NK-92 (cell line): ENCODE measurements around the gene DSTN.

ENCODE experiments used
- DNase-seq: peaks from one replicate; lab custom pipeline; 2025; ENCODE audit not compliant: unreplicated experiment; lab: John Stamatoyannopoulos, UW

The DSTN gene

DNA sequence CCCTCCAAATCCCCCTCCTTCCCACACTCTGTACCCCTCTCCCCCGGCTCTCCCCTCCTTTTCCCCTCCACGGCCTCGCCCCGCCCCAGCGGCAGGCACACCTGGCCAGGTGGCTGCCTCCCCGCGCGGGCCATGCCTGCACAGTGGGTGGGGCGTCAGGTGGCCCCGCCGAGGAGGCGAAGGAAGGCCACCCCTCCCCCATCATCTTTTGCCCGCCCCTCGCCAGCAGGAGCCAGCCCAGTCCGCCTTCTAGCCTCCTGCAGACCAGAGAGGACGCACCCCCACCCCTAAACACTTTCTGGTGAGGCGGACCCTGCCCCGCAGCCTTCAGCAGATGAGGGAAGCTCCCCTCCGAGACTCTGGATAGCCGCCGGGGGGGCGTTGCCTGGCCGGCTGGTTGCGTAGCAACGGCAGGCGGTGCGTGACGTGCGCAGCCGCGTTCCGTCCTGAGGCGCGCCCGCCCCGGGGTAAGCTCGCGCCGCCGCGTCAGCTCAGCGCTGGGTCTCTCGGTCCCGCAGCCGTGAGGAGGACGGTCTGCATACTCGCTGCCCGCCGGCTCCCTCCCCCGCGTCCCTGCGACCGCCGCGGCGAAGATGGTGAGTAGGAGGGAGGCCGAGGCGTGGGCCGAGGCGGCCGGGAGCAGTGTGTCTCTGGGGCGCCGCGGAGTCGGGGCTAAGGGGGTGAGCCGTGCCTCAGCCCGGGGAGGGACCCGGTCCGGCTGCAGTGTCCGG, at the start of gene DSTN:
TSS of gene DSTN (plus strand) at position 460 of the 731 bp plus-strand sequence. CDS start at position 594, 134 bp downstream.
- DNase-seq: peak; percentile 6

DNA sequence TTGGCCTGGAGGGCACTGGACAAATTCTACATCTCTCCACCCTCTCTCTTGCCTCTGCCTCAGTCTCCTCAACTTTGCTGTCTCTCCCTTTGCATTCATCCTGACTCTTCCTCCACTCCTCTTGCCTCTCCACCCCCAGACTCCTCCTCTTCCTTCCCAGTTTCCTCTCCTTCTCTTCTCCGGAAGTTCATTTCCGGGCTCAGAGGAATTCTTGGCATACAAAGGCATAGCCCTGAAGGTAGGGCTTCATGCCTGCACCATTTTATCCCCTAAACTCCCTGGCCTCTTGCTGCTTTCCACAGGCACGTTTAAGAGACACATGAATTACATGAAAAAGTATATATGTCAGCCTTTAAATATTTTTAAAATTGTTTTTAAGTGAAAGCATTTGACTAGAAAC, 49.3 kb upstream of the DSTN start:
- no peak for DNase-seq

DNA sequence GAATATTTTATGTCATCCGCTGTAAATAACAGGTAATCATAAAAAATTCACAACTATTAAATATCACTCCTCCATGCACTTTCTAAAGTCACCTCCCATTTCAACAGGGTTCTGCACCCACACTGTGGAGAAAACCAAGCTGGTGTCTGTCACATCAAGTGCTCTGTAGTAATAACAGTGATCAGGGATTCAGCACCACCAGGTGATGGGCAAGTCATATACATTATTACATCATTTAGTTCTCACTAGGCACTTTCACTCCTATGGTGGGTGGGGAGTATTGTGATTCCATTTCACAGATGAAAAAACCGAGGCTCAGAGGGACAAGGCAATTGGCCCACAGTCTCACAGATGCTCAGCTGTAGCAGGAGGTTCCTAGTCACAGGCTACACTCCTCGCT, 47.3 kb upstream of the DSTN start:
- no peak for DNase-seq

DNA sequence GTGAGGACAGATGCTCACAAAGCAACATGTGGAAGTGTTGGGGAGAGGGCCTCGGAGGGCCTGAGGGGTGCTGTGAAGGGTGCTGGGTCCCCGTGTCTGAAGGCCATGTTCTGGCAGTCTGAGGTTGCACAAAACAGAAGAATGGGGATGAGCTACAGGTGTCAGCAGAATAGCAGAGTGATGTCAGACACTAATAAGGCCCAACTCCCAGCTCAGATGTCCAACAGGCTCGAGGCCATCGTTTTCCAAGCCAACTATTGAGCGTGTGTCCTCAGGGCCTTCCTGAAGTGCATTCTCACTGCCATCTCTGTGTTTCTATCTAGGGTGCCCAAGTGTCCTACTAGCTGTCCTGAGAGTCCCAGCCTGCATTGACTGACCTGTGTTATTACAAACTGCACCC, 46.5 kb upstream of the DSTN start:
- no peak for DNase-seq

DNA sequence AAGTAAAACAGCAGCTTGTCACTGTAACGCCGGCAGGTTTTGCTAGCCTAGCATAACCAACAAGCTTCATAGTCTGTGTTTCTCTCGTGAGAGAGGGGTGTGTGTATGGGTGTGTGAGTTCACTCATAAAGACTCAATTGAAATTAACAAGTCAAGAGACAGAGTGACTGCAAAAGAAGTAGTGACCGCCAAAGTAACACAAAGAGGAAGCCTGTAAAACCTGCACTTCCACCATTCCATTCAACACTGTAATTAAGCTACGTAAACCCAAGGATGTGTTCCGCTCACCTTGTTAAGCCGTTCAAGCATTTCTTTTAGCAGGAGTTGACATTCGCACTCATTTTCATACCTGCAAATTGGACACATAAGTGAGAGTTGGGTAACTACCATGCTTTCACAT, 45.3 kb upstream of the DSTN start:
- no peak for DNase-seq

DNA sequence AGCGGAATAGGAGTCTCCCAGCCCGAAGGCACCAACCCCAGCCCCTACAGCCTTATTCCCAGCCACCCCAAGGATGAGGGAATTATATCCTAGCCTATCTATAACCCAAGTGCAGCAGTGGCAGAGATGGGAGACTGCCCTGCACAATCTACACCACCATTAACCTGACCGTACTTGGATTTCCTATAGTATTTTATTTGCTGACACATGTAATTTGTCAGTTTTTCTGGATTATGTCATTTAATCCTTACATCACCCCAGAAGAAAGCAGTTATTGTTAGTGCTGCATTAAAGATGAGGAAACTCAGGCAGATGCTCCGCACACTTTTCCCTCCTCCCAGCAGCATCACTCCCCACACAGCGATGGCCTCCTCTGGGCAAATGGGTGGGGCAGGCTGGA, 44.7 kb upstream of the DSTN start:
- DNase-seq: no peak

DNA sequence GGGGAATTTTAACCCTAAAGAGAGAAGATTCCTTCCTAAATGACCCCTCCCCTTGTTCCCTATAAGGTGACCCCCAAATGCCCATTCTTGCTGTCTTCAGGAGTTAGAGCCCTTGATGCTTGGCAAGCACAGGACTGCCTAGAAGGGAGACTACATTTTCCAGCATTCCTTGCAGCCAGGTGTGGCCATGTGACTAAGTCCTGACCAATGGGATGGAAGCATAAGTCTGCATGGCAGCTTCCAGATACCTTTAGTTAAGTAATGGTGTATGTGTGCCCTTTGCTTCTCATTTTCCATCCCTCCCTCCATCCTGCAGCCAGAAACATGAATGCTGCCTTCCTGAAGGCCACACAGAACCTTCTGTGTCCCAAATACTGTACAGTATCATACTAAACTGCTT, 44.2 kb upstream of the DSTN start:
- DNase-seq: no peak

DNA sequence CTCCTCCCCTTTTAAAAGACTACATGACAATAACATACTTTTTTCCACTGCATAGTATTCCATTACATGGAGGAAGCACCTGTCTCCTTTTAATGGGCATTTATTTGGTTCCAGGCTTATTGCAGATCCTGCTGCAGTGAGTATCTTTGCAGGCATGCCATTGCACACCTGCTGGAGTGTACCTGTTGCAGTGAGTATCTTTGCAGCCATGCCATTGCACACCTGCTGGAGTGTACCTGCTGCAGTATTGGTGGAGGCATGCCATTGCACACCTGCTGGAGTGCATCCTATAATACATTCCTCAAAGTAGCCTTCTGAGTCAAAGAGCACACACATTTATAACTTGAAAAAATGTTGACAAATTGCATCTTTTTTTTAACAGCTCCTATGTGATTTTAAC, 40.3 kb upstream of the DSTN start:
- no peak for DNase-seq

DNA sequence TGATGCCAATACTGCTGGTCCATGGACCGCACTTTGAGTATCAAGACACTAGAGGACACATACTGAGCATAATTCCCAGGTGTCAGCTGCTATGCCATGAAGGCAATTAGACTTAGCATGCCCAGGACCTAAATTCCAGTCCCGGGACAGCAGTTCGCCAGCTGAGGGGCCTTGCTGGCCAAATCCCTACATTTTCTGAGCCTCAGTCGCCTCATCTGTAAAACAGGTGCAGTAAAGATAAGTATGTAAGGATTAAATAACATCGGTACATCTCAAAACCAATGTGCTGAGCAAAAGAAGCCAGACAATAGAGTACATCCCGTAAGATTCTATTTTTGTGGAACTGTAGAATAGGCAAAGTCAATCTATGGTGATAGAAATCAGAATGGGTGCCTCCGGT, 39.7 kb upstream of the DSTN start:
- no peak for DNase-seq

DNA sequence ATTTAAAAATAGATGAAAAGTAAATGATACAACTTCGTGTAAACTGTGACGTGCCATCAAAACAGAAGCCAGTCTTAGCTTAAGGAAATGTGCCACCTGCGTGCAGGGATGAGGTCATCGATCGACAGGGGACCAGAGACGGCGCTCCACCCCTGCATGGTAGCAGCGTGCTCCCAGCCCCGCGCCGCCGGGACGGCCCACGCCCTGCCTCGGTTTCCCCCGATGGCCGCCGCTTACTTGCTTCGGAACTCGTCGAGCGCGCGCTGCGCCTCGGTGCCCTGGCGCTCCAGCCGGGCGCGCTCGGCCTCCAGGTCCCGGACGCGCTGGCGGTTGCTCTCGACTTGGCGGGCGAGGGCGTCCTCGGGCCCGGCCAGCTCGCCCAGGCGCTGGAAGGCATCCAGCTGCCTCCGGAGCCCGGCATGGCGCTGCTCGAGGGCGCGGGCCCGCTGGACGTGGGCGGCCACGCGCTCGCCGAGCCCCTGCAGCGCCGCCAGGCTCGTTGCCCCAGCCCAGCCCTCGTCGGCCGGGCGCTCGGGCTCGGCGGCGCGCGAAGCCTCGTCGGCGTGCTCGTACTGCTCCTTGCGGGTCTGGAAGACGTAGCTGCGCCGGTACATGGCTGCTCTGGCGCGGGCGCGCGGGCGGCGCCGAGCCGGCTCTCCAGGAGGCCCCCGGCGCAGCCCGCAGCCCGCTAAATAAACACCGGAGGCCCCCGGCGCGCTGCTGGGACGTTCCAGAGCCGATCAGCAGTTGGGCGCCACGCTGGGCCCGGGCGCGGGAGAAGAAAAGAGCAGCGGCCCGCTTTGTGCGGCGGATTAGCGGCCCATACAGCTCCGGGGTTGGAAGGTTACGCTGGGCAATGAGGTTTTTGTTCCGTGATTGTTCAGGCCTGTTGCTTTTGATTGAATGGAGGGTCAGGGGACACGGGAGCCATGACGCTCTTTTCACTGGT, 38.9 kb upstream of the DSTN start, which contains the start of gene BFSP1:
TSS of gene BFSP1 (minus strand) at position 664 of the 949 bp plus-strand sequence. CDS start at position 614, 50 bp downstream.
- no peak for DNase-seq

DNA sequence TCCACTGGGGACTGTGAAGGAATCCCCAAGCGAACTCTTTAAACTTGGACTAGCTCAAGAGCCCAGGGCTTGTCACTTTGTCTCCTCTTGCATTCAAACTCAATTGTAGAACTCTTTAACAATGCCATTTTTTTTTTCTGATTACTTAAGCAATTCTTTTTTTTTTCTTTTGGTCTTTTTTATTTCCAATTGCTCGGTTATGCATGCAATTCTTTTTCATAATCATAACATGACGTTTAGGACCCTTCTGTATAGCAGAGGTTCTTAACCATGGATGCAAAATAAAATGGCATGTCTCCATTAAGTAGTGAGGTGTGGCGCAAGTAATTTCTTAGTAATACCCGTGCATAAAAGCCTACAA, 38.2 kb upstream of the DSTN start:
- DNase-seq: no peak

DNA sequence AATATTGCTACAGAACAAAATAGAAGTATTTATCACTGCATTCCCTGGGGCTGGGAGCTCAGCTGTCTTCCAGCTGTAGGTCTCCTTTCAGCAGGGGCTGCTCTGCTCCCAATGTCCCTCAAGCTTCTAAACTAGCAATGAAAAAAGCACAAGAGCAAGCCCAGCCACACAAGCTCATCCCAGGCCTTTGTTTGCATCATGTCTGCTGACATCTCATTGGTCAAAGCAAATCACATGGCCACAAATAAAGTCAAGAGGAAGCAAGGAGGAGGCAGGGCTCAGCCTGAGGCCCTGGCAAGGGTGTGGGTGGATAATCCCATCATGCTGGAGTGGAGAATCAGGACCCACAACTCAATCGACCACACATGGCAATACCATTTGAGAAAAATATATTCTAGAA, 36.5 kb upstream of the DSTN start:
- no peak for DNase-seq

DNA sequence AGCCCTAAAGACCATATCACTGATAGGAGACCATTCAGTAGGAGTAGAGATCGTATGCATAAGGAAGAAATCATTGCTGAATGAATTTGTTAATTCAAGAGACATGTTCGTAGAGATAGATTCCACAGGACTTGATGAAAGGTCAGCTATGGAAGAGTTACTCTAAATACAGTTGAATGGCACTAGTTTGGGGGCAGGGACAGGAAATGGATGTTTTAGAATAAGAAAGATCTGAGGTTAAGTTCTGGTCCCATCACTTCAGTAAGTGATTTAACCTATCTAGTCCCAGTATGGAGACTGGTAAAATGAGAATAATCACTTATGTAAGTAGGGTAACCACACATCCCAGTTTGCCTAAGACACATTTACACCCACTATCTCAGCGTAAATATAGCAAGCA, 35.8 kb upstream of the DSTN start:
- DNase-seq: no peak

DNA sequence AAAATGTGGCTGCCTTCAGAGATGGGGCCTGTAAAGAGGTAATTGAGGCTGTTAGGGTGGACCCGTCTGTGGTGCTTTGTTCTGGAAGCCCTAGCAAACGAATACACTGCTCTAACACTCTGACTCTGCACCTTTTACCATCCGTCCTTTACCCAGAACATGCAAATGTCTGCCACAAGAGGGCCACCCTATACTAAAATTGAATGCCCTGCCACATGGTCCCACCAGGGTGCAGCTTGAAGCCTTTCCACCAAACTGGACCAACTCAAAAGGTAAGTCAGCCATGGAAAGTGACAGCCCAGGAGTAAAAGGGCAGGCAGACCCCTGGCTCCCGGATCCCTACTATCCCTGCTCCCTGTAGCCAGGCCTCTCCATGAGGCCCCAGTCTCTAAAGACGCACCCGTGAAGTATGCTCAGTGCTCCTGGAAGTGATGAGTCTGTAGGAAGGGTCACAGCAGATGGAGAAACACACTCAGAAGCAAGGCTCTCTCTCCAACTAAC, 32.9 kb upstream of the DSTN start:
- DNase-seq: no peak

DNA sequence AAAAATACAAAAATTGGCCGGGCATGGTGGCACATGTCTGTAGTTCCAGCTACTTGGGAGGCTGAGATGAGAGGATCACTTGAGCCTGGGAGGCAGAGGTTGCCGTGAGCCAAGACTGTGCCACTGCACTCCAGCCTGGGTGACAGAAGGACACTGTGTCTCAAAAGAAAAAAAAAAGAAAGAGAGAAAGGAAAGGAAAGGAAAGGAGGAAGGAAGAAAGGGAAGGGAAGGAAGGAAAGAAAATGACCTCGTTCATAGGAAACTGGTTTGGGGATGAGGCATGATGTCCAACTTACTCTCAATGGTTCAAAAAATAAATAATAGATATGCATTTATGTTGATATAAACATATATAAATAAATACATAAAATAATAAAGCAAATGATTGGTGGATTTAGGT, 31.9 kb upstream of the DSTN start:
- DNase-seq: no peak

DNA sequence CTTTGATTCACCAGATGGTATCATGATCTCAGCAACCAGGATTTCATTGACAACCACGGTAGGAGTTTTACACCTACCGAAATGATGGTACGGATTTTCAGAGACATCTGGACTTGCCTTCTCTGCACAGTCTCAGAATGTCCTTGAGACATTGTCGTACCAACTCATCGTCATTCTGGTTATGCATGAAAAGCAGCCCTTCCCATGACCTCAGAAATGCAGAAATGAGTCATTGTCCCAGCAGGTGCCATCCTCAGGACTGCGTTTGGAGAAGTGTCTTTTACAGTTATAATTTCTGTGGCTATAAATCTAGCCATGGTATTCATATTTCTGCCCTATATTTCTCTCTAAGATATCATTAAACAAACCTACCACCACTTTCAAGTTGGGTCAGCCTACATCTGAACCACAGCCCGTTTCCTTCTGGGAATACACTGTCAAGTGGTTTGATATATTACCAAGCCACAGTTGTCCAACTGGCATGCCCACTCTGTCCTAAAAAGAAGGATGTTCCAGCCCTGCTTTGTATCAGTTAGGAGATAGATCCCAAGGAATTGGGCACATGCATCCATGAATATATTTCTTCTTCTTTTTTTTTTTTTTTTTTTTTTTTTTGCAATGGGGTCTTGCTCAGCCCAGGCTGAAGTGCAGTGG, 31.2 kb upstream of the DSTN start:
- no peak for DNase-seq

DNA sequence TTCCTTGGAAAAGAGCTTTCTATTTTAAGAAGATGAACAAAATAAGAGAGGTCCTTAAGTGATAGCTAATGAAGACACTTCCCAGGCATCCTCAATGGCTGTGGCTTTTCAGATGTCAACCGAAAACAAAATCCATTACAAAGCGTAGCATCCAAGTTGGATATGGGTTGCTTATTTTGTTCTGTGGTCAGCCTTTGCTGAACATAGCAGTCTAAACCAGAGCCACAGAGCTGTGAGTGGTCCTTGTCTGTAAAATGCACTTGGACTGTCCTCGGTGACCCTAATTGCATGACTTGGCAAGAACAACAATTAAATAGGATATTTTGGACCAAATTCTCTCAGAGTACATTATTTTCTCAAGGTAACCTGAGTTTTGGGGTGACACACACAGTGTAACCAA, 28.3 kb upstream of the DSTN start:
- no peak for DNase-seq

DNA sequence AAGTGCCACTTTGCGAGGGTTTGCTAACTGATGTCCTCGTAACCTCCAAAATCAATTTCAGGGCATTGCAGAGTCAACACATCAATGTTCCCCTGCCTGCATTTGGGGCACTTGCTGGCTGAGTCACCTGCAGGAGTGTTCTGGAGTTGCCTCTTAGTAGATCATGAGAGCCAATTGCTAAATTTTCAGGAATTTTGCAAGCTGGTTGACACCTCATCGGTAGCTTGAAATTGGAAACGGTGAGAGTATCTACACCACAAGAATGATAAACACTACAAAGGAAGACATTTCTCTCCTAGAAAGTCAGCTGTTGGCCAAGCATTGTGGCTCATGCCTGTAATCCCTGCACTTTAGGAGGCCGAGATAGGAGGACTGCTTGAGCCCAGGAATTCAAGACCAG, 27.9 kb upstream of the DSTN start:
- no peak for DNase-seq

DNA sequence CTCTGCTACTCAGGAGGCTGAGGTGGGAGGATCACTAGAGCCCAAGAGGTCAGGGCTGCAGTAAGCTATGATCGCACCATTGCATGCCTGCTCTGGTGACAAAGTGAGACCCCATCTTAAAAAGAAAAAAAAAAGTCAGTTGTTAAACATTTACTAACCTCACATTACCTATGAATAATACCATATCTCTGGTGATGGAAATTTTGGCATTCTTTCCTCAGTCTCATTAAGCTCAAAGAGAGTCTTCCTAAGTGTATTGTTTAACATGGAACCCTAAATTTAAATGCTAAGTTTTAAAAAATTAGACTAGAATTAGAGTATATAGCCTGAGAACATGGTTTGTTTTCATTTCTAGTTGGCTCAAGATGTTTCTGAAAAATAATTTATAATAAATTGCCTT, 27.4 kb upstream of the DSTN start:
- no peak for DNase-seq

DNA sequence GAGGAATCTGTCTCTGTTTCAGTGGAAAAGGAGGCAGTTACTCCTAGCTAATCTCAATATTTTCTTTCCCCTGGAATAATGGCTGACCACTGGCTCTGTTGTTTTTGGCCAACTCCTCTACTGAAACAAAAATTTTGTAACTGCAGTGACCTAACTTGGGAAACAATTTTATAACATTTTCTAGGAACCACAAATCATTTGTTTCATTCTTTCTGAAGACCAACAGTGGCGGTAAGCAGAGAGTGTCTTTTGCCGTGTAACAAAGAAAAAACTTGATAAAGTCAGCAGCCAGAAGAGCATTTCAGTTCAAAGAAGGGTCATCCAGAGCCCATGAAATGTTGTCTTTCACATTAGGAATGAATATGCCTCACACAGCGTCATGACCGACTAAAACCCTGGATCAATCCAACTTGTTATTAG, 26.9 kb upstream of the DSTN start:
- DNase-seq: no peak

DNA sequence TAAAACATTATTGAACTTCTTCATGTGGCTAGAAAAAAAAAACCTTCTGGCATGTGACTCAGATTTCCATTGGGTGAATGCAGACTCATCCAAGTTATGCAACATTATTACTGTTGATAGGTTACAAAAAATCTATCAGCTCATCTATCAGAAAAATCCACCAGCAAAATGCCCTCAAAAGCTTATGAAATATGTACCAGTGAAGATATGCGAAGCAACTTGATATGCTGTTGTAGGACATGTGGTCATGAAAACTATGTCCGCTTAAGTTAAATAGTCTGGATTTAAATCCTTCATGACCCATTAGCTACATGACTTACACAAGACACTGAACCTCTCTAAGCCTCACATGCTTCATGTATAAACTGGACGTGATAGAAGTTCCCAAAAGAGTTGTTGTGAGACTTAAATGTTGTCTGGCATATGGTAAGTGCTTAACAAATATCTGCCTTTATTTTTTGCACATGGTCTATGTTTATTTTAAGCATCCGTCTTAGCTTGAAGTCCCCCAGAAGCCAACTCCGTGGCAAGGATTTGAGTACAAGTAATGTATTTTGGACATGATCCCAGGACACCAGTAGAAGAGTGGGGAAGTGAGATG, 26.2 kb upstream of the DSTN start:
- no peak for DNase-seq
